Measurements from ENCODE around the gene PHKA2.

PHKA2 gene

GRCh38 chrX:18955676-18956075 lies 28.2 kb downstream of the PHKA2 start:
- DNase-seq (ENCODE audit: low read depth, low spot score) = no peak
- H3K4me3 ChIP-seq (ENCODE audit: low read depth, low read length) = no peak overlapping the region
- CTCF ChIA-PET = no interaction called here
- POLR2A ChIA-PET = no interaction called here
- TF ChIP-seq CTCF (IDR thresholded peaks at IDR 0.05; ENCODE audit: insufficient read depth, low read length, missing control alignments) = no peak

DNA sequence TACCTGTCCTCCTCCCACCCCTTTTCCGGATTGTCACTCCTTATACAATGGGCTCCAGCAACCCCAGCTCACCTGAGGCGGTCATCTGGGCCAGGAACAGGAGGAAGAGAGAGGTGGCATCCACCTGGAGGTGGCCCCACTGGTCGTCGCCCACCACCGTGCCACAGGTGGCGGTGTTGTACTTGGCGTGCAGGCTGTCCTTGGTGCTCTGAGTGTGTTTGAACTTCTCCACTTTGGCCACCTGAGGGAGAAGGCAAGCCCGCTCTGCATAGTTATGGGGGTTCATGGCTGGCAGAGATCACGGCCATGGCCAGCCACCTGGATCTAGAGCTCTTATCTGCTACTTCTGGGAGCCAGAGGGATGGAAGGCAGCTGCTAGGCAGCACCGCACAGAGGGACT lies 32.9 kb downstream of the PHKA2 start:
- no peak for TF ChIP-seq CTCF (IDR thresholded peaks at IDR 0.05; ENCODE audit: insufficient read depth, low read length, missing control alignments)
- DNase-seq (ENCODE audit: low read depth, low spot score) = no peak
- no peak overlapping the region for H3K4me3 ChIP-seq (ENCODE audit: low read depth, low read length)
- ChIA-PET CTCF (no interaction called here), POLR2A (no interaction called here)

DNA sequence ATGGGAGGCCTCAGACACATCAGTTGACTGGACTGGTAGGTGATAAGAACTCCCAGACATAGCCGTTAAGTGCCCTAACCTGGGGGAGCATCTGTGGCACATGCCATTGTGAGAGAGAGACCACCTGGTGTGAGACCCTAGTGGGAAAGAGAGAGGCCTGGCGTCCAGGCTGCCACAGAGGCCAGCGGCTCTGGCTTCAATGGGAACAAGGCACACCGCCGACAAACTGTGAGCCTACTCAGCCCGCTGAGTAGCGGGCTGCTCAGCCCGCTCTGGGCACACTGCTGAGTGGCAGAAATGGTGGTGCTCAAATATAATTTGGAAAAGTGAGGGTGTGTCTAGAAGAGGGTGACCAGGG lies 34.0 kb downstream of the PHKA2 start:
- H3K4me3 ChIP-seq (ENCODE audit: low read depth, low read length) = no peak overlapping the region
- ChIA-PET POLR2A (no interaction called here), CTCF (interaction anchor here (1.4 kb wide), 1 partner anchor 384 kb away, joined by 5 read pairs; no protein-coding TSS in a partner anchor)
- no peak for TF ChIP-seq CTCF (IDR thresholded peaks at IDR 0.05; ENCODE audit: insufficient read depth, low read length, missing control alignments)
- no peak for DNase-seq (ENCODE audit: low read depth, low spot score)

DNA sequence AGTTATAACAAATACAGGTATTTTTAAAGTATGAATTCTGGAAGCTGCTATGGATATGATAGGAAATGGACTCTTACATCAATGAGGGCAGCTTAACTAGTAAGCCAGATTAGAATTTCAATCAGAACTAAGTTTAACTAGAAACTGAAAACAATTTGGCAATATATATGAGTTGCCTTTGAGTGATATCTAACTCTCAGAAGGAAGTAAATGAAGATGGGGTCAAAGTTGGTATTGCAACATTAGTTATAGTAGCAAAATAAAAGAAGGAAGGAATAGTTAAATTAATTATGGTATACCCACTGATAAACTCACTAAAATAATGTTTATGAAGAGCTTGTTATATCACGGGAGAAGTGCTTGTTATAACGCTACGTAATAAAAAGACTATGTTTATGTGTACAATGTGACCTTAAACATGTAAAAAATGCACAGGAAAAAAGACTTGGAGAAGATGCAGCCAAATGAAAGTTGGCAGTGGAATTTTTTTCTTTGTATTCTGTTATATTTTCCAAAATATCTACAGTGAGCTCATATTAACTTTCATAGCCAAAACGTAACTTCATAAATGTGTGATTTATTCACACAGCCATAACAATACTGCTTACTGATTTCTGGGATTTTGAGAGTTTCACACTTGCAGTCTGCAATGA lies 34.5 kb downstream of the PHKA2 start:
- POLR2A ChIA-PET = no interaction called here
- DNase-seq (ENCODE audit: low read depth, low spot score) = no peak
- no peak for TF ChIP-seq CTCF (IDR thresholded peaks at IDR 0.05; ENCODE audit: insufficient read depth, low read length, missing control alignments)
- H3K4me3 ChIP-seq (ENCODE audit: low read depth, low read length) = no peak overlapping the region
- CTCF ChIA-PET = interaction anchor here (1.4 kb wide), 1 partner anchor 384 kb away, joined by 5 read pairs; no protein-coding TSS in a partner anchor

- TF ChIP-seq CTCF (IDR thresholded peaks at IDR 0.05; ENCODE audit: insufficient read depth, low read length, missing control alignments) = no peak
- H3K4me3 ChIP-seq (ENCODE audit: low read depth, low read length) = no peak overlapping the region
- no peak for DNase-seq (ENCODE audit: low read depth, low spot score)
- ChIA-PET POLR2A (no interaction called here), CTCF (no interaction called here)
Observed at GRCh38 chrX:18946611-18947010, 37.3 kb downstream of the PHKA2 start.

- no peak for TF ChIP-seq CTCF (IDR thresholded peaks at IDR 0.05; ENCODE audit: insufficient read depth, low read length, missing control alignments)
- DNase-seq (ENCODE audit: low read depth, low spot score) = no peak
Observed at GRCh38 chrX:18946157-18946556, 37.8 kb downstream of the PHKA2 start.

More at GRCh38 chrX:18946157-18946556, 37.8 kb downstream of the PHKA2 start:
- ChIA-PET CTCF (no interaction called here), POLR2A (no interaction called here)
- H3K4me3 ChIP-seq (ENCODE audit: low read depth, low read length) = no peak overlapping the region
